GM23338 (cell line): ENCODE results near the gene CDH4. TPM values are rescaled to one million over a fixed set of nuclear protein-coding genes. Genes with fewer than 3 reads are reported as not detected.

Experiments used
- ATAC-seq: fragments of 200-7000 bp; cut with Tn5 transposase; 3 replicates; pipeline ENCODE4 v1.9.1; 2020
- DNase-seq: peaks from one replicate; pipeline ENCODE4 v3.0.0-alpha.2; 2015; ENCODE audit warnings: low spot score
- H2AFZ ChIP-seq: fragments of 200-600 bp; sonication (generic); 2 replicates; pipeline ENCODE4 v1.8.0; 2016; ENCODE audit warnings: antibody characterized with exemption, mild to moderate bottlenecking, moderate library complexity
- H3F3A ChIP-seq: fragments of 200-600 bp; sonication (generic); replicated peaks from 2 replicates; pipeline ENCODE4 v1.8.0; 2017; ENCODE audit warnings: antibody characterized with exemption, mixed run types, low read depth
- H3K27ac ChIP-seq: fragments of 200-600 bp; sonication (generic); 2 replicates; pipeline ENCODE4 v1.6.1; 2016; ENCODE audit warnings: low read depth
- H3K27me3 ChIP-seq: fragments of 200-600 bp; sonication (generic); 2 replicates; pipeline ENCODE4 v1.8.0; 2016; ENCODE audit warnings: mild to moderate bottlenecking, mixed run types, moderate library complexity; ENCODE audit not compliant: insufficient read depth
- H3K36me3 ChIP-seq: fragments of 200-600 bp; sonication (generic); 2 replicates; pipeline ENCODE4 v1.8.0; 2016; ENCODE audit warnings: mild to moderate bottlenecking; ENCODE audit not compliant: insufficient read depth
- H3K4me1 ChIP-seq: fragments of 200-600 bp; sonication (generic); 2 replicates; pipeline ENCODE4 v1.8.0; 2016; ENCODE audit warnings: mild to moderate bottlenecking, moderate library complexity; ENCODE audit not compliant: insufficient read depth
- H3K4me2 ChIP-seq: fragments of 200-600 bp; sonication (generic); 2 replicates; pipeline ENCODE4 v1.7.1; 2017; ENCODE audit warnings: mixed run types
- H3K4me3 ChIP-seq: fragments of 200-600 bp; sonication (generic); 2 replicates; pipeline ENCODE4 v1.6.1; 2016; ENCODE audit warnings: mixed run types
- H3K79me2 ChIP-seq: fragments of 200-600 bp; sonication (generic); replicated peaks from 2 replicates; pipeline ENCODE4 v1.8.0; 2017; ENCODE audit warnings: mild to moderate bottlenecking; ENCODE audit not compliant: insufficient read depth
- H3K9me2 ChIP-seq: fragments of 200-600 bp; sonication (generic); 2 replicates; pipeline ENCODE4 v1.8.0; 2017; ENCODE audit not compliant: insufficient read depth
- H4K20me1 ChIP-seq: fragments of 200-600 bp; sonication (generic); replicated peaks from 2 replicates; pipeline ENCODE4 v1.8.0; 2017; ENCODE audit warnings: mild to moderate bottlenecking; ENCODE audit not compliant: insufficient read depth
- H3K27ac Mint-ChIP-seq: 2 replicates; pipeline ENCODE4 v1.8.0; 2020; ENCODE audit warnings: inconsistent platforms, mild to moderate bottlenecking, moderate library complexity, mixed read lengths
- H3K27me3 Mint-ChIP-seq: 3 replicates; pipeline ENCODE4 v1.8.0; 2022; ENCODE audit warnings: low read depth, mild to moderate bottlenecking, moderate library complexity, mixed read lengths, inconsistent platforms; ENCODE audit not compliant: insufficient read depth, poor library complexity
- H3K36me3 Mint-ChIP-seq: 3 replicates; pipeline ENCODE4 v1.8.0; 2021; ENCODE audit warnings: low read depth, mild to moderate bottlenecking, inconsistent platforms, moderate library complexity, mixed read lengths
- H3K4me1 Mint-ChIP-seq: 3 replicates; pipeline ENCODE4 v1.8.0; 2020; ENCODE audit warnings: mild to moderate bottlenecking, inconsistent platforms, mixed read lengths
- H3K4me3 Mint-ChIP-seq: 3 replicates; pipeline ENCODE4 v1.8.0; 2021; ENCODE audit warnings: moderate library complexity, mild to moderate bottlenecking, inconsistent platforms, mixed read lengths
- H3K9me3 Mint-ChIP-seq: 3 replicates; pipeline ENCODE4 v1.8.0; 2020; ENCODE audit warnings: moderate library complexity, mild to moderate bottlenecking, inconsistent platforms, mixed read lengths
- CREB1 ChIP-seq: fragments of 250-450 bp; sonication (Bioruptor Pico); IDR thresholded peaks from 2 replicates; pipeline ENCODE4 v1.5.0; 2020; ENCODE audit warnings: low read depth, mild to moderate bottlenecking, moderate library complexity
- EZH2 ChIP-seq: fragments of 200-600 bp; sonication (generic); IDR thresholded peaks from one replicate; pipeline ENCODE4 v1.8.0; 2017; ENCODE audit warnings: antibody characterized with exemption, mild to moderate bottlenecking, low read depth; ENCODE audit not compliant: unreplicated experiment
- EZH2phosphoT487 ChIP-seq: fragments of 200-600 bp; sonication (generic); IDR thresholded peaks from one replicate; pipeline ENCODE4 v1.8.1; 2018; ENCODE audit warnings: antibody characterized with exemption; ENCODE audit not compliant: unreplicated experiment
- JUNB ChIP-seq: IDR thresholded peaks from one replicate; pipeline ENCODE4 v1.6.1; 2016; ENCODE audit warnings: antibody characterized with exemption; ENCODE audit not compliant: unreplicated experiment
- NANOG ChIP-seq: IDR thresholded peaks from 2 replicates; pipeline ENCODE4 v1.6.1; 2016; ENCODE audit warnings: antibody characterized with exemption, borderline replicate concordance
- POLR2AphosphoS5 ChIP-seq: IDR thresholded peaks from 2 replicates; pipeline ENCODE4 v1.6.1; 2016; ENCODE audit warnings: antibody characterized with exemption, low read depth
- STAT1 ChIP-seq: IDR thresholded peaks from one replicate; pipeline ENCODE4 v1.6.1; 2016; ENCODE audit warnings: antibody characterized with exemption; ENCODE audit not compliant: unreplicated experiment
- ZNF114 ChIP-seq: fragments of 250-450 bp; sonication (Bioruptor Pico); IDR thresholded peaks from 2 replicates; pipeline ENCODE4 v1.5.0; 2020; ENCODE audit warnings: mild to moderate bottlenecking, moderate library complexity
- ZNF331 ChIP-seq: fragments of 250-450 bp; sonication (Bioruptor Pico); IDR thresholded peaks from 2 replicates; pipeline ENCODE4 v1.5.0; 2020; ENCODE audit warnings: low read depth, mild to moderate bottlenecking, moderate library complexity
- polyA plus RNA-seq: library from polyadenylated mRNA; unstranded; fragments of >200 nt; fragmentation: Nextera tagmentation; extraction: Ambion mirVana; gene quantifications from 2 replicates; pipeline ENCODE4 v1.2.1, GENCODE V29; 2016
- total RNA-seq: library from RNA; depleted of rRNA; stranded (reverse); fragments of >200 nt; shearing (Covaris generic); gene quantifications from 2 replicates; pipeline ENCODE4 v1.2.3, GENCODE V29; 2014
- TF ChIP-seq, protein P1 (sequence below), 2 experiments: fragments of 200-600 bp in 1 of 2; sonication (generic) in 1 of 2; conservative IDR thresholded peaks; 2 replicates each; pipeline versions ENCODE4 v1.5.1 to v1.6.1; 2016 to 2017; ENCODE audit warnings: antibody characterized with exemption in 2 of 2, low read depth in 2 of 2, mild to moderate bottlenecking in 2 of 2, moderate library complexity in 1 of 2

CDH4 gene
- total and polyA plus RNA-seq, 2 experiments from 2014 or later, result 1.2 to 4.2 TPM

DNA sequence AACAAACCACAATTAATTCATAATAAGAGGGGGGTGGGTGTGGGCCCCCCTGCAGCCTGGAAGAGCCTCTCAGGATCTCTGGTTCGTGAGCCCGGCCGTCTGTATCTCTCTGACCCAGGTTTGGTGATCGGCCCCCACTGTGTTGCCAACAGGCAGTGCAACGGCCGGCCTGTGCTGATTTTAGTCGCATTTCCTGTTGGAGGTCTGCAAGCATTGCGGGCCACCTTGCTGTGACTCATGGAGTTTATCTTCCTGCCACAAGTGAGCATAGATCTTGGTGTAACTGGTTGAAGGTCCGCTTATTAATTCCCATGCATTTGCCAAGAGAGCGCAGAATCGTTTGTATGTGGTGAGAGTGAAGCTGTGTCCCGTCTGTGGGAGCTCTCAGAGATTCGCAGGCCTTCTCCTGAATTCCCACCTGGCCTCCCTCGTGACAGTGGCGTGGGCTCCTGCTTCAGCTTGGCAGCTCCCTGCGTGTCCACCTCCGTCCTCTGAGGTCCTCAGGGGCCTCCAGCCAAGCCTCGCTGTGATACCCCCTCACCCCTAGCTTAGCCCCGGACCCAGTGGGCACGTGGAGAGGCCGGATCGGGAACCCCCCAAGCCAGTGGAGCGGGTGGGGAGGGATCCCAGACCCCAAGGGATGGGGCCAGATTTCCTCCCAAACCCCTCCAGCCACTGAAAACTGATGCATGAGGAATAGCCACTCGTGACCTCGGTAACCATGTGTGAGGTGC, 269.8 kb downstream of the CDH4 start:
- Histone ChIP-seq H4K20me1 (no peaks in the 10 kb centered on the region), H3K79me2 (no peaks in the 10 kb centered on the region), H3K36me3 (no peaks in the 10 kb centered on the region), H3K4me1 (no peaks in the 10 kb centered on the region), H2AFZ (no peak overlapping the region), H3K4me2 (no peak overlapping the region), H3F3A (no peaks in the 10 kb centered on the region), H3K27ac (no peak overlapping the region), H3K4me3 (no peak overlapping the region), H3K27me3 (no peaks in the 10 kb centered on the region), H3K9me2 (peaks cover 10% of the 10 kb centered on the region)
- no peak overlapping the region for H3K4me3 Mint-ChIP-seq
- peak; percentile 18; the same call in 1 of the 3 replicates for ATAC-seq
- H3K9me3 Mint-ChIP-seq, result no peaks in the 10 kb centered on the region
- DNase-seq, result no peak
- H3K27ac Mint-ChIP-seq, result peak overlapping the region; percentile 54; the same call in 1 of the 2 replicates
- TF ChIP-seq, protein P1, sequence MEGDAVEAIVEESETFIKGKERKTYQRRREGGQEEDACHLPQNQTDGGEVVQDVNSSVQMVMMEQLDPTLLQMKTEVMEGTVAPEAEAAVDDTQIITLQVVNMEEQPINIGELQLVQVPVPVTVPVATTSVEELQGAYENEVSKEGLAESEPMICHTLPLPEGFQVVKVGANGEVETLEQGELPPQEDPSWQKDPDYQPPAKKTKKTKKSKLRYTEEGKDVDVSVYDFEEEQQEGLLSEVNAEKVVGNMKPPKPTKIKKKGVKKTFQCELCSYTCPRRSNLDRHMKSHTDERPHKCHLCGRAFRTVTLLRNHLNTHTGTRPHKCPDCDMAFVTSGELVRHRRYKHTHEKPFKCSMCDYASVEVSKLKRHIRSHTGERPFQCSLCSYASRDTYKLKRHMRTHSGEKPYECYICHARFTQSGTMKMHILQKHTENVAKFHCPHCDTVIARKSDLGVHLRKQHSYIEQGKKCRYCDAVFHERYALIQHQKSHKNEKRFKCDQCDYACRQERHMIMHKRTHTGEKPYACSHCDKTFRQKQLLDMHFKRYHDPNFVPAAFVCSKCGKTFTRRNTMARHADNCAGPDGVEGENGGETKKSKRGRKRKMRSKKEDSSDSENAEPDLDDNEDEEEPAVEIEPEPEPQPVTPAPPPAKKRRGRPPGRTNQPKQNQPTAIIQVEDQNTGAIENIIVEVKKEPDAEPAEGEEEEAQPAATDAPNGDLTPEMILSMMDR (conservative IDR thresholded peaks at IDR 0.05; ENCODE audit: low read depth in 2 of 2), result no peak
- TF ChIP-seq STAT1, result no peak
- TF ChIP-seq ZNF114 (CRISPR knock-in tag), result no peak
- TF ChIP-seq NANOG, result no peak
- no peak for TF ChIP-seq ZNF331
- H3K27me3 Mint-ChIP-seq, result peaks cover 12% of the 10 kb centered on the region
- peaks cover 19% of the 10 kb centered on the region for H3K4me1 Mint-ChIP-seq
- no peaks in the 10 kb centered on the region; the same call in 2 of the 3 replicates for H3K36me3 Mint-ChIP-seq

DNA sequence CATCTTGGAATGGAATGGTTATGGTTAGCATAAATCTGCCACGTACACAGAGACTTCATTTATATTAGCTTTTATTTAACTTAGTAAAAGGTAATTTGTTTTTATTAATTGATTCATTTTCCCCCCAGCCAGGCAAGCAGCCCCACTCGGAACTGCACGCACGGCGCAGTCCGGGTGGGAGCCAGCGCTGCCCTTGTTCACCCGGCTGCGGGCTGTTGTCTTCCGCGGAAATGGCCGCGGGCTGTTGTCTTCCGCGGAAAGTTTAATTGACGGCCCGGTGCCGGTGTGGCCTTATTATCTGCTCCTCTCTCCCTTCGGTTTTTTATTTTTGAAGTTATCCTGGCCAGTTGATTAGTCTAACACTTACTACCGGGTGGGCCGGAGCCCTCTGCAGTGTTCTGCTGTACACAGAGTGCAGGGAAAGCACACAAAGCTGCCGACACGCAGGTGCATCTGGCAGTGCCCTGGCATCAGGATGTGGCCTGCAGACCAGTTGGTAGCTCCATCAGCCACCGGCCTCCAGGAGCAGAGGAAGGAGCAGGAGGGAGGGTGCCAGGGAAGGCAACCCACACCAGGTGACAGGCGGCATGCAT, 270.5 kb downstream of the CDH4 start:
- Histone ChIP-seq H3K4me2 (no peak overlapping the region), H3F3A (no peaks in the 10 kb centered on the region), H2AFZ (no peak overlapping the region), H3K27me3 (no peaks in the 10 kb centered on the region), H3K4me1 (no peaks in the 10 kb centered on the region), H3K36me3 (no peaks in the 10 kb centered on the region), H3K9me2 (peaks cover 10% of the 10 kb centered on the region), H3K4me3 (no peak overlapping the region), H4K20me1 (no peaks in the 10 kb centered on the region), H3K27ac (no peak overlapping the region), H3K79me2 (no peaks in the 10 kb centered on the region)
- no peaks in the 10 kb centered on the region; the same call in 2 of the 3 replicates for H3K36me3 Mint-ChIP-seq
- ATAC-seq (no peak), DNase-seq (no peak)
- no peaks in the 10 kb centered on the region for H3K9me3 Mint-ChIP-seq
- no peak overlapping the region for H3K4me3 Mint-ChIP-seq
- H3K4me1 Mint-ChIP-seq, result peaks cover 19% of the 10 kb centered on the region
- peaks cover 12% of the 10 kb centered on the region for H3K27me3 Mint-ChIP-seq
- H3K27ac Mint-ChIP-seq, result peak overlapping the region; percentile 28; the same call in 1 of the 2 replicates
- TF ChIP-seq EZH2phosphoT487, result no peak
- no peak for TF ChIP-seq ZNF114 (CRISPR knock-in tag)
- TF ChIP-seq POLR2AphosphoS5, result no peak
- no peak for TF ChIP-seq EZH2
- no peak for TF ChIP-seq CREB1 (CRISPR knock-in tag)
- no peak for TF ChIP-seq JUNB
- TF ChIP-seq, protein P1 (conservative IDR thresholded peaks at IDR 0.05; ENCODE audit: low read depth in 2 of 2), result no peak
- no peak for TF ChIP-seq STAT1
- TF ChIP-seq NANOG, result no peak
